HG03457 (cell line): ENCODE measurements around the gene CILP2.

Experiments used
- ATAC-seq: cut with Tn5 transposase; IDR thresholded peaks from one replicate; pipeline ENCODE4 v1.9.1; 2021; ENCODE audit warnings: moderate number of reproducible peaks; ENCODE audit not compliant: unreplicated experiment

Gene CILP2

DNA sequence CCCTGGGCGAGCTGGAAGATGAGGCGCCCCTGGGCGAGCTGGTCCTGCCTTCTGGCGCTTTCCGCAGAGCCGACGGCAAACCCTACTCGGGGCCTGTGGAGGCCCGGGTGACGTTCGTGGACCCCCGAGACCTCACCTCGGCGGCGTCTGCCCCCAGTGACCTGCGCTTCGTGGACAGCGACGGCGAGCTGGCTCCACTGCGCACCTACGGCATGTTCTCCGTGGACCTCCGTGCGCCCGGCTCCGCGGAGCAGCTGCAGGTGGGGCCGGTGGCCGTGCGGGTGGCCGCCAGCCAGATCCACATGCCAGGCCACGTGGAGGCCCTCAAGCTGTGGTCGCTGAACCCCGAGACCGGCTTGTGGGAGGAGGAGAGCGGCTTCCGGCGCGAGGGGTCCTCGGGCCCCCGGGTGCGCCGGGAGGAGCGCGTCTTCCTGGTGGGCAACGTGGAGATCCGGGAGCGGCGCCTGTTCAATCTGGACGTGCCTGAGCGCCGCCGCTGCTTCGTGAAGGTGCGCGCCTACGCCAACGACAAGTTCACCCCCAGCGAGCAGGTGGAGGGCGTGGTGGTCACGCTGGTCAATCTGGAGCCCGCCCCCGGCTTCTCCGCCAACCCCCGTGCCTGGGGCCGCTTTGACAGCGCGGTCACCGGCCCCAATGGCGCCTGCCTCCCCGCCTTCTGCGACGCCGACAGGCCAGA lies 6.3 kb downstream of the CILP2 start:
- ATAC-seq: no peak

DNA sequence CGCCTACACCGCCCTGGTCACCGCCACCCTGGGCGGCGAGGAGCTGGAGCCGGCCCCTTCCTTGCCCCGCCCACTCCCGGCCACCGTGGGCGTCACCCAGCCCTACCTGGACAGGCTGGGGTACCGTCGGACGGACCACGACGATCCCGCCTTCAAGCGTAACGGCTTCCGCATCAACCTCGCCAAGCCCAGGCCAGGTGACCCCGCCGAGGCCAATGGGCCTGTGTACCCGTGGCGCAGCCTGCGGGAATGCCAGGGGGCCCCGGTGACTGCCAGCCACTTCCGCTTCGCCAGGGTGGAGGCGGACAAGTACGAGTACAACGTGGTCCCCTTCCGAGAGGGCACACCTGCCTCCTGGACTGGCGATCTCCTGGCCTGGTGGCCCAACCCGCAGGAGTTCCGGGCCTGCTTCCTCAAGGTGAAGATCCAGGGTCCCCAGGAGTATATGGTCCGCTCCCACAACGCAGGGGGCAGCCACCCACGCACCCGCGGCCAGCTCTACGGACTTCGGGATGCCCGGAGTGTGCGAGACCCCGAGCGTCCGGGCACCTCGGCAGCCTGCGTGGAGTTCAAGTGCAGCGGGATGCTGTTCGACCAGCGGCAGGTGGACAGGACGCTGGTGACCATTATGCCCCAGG lies 7.0 kb downstream of the CILP2 start:
- ATAC-seq: no peak

DNA sequence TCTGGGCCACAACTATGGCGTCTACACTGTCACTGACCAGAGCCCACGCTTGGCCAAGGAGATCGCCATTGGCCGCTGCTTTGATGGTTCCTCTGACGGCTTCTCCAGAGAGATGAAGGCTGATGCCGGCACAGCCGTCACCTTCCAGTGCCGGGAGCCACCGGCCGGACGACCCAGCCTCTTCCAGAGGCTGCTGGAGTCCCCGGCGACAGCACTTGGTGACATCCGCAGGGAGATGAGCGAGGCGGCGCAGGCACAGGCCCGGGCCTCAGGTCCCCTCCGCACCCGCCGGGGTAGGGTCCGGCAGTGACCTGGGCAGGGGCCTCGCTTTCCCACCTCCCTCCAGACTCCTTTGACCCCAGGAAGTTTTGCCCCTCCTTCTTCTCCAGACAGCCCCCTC lies 7.6 kb downstream of the CILP2 start:
- ATAC-seq: no peak

DNA sequence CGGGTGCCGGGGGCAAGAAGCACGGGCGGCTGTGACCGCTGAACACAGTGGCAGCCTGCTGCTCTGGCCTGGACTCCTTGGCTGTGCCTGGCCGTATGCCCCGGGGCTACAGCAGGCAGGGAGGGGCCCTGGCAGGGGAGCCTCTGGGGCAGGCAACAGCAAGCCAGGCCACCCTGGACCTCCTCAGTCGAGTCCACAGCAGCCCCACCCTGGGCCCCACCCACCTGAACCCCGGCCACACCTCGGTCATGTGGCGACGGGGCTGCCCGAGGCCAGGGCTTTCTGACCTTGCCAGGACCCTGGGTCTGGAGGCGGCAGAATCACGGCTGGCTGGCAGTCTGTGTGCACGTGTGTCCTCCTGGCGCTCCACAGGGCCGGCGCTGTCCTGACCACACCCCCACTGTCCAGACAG lies 8.7 kb downstream of the CILP2 start:
- ATAC-seq: no peak

DNA sequence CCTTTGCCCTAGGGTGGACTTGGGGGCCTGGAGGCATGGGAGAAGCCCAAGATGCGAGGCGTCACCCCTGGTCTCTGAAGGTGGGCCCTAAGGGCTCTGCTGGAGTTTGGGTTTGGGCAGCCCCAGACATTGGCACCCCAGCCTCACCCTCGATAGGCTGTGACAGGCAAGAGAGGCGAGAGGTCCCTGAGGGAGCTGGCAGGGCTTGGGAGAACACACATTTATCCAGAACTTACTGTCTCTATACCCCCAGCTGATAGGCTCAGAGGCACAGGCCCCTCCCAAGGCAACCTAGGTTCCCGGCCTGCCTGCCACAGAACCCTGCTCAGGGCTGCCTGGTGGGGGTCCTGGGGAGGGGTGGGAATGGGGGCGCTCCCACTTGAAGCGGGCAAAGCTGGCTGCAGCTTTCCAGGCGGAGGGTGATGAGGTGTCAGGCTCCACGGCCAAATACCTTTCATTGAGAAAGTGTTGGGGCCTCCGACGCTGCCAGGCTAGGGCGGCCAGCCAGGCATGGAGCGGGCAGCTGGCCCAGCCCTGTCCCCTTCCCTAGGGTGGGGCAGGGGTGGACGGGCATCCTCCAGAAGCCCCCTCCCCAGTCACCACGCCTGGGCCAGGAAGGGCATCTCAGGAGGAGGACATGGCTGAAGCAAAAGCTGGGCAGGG lies 9.7 kb downstream of the CILP2 start:
- ATAC-seq: no peak

DNA sequence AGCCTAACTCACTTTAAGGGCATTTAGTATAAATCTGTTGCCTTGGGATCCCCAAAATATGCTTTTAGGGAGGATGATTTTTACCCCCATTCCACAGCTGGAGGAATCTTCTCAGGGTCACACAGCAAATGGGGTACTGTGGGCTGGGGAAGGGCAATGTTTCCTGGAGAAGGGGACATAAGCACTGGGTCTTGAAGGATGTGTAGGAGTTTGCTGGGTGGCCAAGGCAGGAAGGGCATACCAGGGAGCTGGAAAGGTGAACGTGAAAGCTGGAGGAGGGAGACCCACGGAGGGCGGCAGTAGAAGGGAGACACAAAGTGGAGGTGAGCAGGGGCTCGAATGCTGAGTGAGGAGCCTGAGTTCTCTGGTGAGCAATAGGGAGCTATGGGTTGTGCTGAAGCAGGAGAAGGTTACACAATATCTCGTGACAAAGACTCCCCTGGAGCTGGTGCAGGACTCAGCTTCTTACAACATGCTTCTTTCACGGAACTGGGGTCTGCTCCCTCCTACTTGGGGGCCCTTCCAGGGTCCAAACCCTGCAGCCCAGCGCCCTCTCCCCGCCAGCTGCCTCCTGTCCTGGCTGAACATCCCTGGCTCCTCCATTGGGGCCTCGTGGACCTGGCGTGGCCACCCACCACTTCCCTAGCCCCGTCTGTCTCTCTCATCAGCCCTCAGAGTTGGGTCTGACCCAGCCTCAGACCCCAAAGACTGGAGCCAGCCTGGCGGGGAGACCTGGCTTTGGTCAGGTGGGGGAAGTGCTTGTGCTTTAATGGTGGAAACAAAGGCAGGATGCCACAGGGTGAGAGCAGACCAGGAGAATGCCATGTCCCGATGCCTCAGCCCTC lies 11.1 kb downstream of the CILP2 start:
- no peak for ATAC-seq

DNA sequence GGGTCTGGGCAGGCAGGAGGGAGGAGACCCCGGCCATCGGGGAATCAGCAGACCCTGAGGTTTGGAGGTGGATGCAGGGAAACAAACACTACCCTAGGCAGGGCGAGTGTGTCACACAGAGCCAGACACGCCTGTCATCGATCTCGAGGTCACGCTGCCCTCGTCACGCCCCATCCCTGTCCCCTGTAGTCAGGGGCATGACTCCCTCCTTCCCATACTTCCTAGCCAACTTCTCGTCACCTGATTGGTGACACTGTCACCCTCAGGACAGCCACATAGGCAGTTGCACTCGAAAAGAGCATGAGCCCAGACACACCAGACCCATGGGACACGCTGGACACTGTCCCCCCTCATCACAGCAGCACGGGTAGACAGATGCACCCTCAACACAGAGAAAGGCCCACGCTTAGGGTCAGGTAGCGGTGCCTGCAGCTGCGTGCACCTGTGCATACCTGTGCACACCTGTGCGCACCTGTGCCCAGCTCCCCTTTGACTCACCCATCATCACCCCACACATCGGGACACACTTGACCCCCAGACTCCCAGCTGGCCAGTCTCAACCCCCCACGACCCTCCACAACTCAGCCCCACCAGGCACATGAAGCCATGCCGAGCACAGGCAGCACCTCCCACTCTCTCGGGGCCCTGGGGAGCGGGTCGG lies 11.9 kb downstream of the CILP2 start:
- no peak for ATAC-seq

DNA sequence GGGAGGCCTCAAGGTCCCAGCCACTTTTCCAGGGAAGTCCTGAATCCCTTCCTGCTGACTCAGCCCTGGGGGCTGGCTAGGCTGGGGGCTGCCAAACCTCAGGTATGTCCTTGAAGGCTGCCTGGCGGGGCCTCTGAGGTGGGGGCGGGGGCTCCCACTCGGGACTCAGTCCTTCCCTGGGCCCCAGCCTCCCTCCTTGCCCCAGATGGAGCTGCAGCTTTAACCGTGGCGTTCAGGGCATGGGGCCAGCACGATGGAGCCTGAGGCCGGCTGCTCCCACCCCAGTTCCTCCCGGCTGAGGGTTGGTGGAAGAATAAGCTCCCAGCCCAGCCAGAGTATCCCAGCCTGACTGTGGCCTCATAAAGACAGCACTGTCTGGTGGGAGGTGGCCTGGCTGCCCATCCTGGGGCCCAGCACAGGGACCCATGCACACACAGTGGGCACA lies 12.4 kb downstream of the CILP2 start:
- ATAC-seq: no peak

DNA sequence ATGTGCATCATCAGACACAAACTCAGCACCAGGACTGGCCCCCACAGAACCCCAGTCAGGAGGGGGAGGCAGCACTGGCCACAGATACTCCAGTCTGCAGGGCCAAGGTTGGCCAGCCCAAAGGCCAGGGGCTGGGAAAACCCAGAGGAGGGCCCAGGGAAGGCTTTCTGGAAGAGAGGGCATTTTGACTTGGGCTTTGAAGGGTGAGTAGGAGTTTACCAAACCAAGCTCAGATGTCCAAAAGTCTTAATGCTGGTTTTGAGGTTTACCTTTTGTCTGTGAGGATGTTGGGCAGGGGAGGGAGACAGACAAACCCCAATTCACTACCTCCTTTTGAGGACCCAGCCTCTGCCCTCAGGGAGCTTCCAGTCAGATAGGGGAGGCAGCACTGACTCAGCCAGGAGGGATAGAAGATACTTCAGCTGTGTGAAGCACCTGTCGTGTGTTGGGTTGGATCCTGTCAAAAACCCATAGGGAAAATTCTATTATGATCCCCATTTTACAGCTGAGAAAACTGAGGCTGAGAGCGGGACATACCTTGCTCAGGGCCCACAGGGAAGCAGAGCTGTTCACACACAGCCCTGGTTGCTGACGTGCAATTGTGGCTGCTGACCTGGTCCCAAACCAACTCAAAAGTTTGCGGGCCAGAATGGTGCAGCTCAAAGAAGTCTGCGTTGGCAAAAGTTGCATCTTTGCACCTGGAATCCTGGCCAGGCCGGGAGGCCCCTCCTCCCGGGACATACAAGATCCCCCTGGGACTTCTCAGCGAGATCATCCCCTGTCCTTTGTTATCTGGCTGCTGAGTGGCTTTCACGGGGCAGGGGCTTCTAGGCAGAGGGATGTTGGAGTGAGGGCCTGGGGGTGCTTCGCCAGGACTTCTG lies 13.1 kb downstream of the CILP2 start:
- ATAC-seq: no peak

DNA sequence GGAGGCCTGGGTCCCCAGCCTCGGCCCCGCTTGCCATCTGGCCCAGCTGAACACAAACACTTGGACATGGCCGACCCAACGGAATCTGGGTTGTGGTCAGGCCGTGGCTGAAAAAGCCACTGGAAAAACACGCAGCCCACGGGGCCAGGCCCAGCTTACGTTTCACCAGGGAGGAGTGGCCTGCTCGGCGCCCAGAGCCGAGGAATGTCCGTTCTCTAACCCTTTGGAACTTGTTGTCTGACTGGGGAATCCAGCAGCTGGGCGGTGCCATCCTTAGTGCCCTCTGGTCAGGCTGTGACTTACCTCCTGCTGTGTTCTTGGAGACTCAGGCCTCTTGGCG lies 13.8 kb downstream of the CILP2 start:
- no peak for ATAC-seq

DNA sequence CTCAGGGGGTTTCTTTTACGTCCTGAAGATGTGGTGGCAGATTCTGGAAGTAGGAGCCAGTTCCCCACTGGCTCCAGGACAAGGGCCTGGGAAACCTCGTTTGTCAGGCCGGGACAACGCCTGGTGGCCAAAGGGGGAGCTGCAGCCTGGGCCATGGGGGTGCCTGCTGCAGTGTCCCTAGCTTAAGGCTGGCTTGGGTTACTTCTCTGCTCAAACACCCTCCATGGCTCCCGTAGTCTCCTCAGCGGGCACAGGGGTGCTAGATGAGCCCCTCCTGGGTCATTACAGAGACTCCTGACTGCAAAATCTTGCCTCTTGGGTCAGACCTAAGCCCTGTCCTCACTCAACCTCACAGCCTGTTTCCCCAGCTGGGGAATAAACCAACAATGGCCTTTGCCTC lies 14.7 kb downstream of the CILP2 start:
- ATAC-seq: no peak

DNA sequence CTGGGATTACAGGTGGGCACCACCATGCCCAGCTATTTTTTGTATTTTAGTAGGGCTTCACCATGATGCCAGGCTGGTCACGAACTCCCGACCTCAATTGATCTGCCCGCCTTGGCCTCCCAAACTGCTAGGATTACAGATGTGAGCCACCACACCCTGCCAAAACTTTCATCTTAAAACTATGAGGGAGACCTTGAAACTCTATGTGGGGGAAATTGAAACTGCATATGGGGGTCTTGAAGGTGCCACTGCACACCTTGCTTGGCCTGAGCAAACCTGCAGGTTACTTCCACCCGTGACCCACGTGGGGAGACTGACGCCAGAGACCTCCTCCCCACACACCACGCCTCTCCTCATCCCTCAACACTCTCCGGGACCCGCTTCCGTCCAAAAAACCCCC lies 15.6 kb downstream of the CILP2 start:
- no peak for ATAC-seq

DNA sequence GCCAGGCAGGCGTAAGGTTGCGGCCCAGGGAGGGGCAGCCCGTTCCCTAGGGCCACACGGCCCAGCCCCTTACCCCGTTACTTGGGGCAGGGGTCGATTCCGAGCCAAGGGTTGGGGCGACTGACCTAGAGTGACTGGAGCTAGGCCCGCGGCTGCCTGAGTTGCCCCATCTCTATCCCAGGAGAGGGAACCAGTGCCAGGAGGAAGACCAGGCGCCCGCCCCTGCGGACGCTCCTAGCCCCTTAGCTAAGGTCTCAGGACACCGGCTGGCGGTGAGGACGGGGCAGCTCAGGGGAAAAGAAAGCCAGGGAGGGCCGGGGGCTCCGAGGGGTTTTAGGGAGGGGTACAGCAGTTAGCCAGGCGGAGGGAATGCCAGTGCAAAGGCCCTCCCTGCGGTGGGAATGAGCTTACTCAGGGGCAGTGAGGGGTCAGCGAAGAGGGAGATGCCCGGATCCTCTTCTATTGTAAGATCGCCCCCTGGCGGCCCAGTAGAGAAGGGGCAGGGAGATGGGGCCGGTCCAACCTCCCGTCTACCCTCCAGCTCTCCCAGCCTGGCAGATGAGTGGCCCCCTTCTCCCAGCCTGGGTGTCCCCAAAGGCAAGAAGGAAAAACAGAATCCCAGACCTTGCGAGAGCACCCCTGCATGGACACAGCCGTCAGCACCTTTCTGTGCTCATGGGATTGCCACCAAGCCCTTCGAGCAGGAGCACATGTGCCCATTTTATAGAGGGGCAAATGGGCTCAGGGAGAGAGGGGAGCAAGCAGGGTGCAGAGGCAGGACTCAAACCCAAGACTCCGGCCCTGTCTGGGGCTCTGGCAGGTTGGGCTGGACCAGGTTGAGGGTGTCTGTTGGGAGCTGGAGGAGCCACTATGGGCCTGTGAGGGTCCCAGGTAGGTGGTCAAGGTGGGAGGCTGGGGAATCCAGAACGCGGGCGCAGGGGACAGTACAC lies 16.3 kb downstream of the CILP2 start:
- no peak for ATAC-seq

DNA sequence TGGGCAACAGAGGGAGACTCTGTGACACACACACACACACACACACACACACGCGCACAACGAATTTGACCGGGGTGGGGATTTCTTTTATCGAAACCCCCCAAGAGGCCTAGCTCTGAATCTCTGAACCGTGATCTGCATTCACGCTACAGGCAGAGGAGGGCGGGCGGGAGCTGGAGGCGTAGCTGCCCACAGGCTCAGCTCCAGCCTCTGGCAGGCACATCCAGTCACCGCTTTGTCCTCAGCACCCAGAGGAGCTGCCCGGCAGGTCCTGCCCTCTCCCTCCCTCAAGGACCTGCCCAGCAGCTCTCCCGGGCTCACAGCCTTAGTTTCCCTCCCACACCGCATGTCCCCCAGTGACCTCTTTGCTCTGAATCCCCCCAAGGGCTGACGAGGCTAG lies 20.0 kb downstream of the CILP2 start:
- ATAC-seq: no peak

DNA sequence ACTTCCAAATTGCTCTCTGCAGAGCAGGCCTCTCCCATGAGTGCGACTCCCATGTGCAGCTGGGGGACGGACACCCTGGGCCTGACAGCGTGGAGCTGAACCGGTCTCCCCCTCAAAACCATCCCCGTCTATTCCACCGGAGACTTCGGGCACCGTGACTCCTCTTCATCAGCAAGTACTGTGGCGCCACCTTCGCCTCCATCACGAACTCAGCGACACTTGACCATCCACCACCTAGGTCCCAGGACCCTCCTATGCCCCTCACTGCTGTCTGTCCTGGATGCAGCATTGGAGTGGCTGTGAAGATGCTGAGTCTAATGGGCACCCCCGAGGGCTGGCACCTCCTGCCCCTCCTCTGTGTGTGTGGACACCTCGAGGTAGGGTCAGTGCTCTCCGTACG lies 20.6 kb downstream of the CILP2 start:
- ATAC-seq: no peak

DNA sequence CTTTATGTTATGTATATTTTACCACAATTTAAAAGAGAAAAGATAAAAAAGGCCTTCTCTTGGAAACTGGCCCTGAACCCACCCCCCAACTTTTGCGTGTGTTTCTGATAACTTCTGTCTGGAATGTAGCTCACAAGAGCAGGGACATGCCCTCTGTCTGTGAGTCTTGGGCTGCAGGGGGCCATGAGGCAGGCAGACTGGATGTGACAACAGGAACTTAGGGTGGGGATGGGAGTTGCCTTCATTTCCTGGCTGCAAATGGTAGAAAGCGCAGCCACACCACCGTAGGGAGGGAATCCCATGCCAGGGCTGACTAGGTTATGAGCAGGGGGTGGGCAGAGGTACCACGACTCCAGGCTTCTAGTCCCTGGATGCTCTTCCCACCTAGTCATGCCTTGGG lies 21.9 kb downstream of the CILP2 start:
- no peak for ATAC-seq

DNA sequence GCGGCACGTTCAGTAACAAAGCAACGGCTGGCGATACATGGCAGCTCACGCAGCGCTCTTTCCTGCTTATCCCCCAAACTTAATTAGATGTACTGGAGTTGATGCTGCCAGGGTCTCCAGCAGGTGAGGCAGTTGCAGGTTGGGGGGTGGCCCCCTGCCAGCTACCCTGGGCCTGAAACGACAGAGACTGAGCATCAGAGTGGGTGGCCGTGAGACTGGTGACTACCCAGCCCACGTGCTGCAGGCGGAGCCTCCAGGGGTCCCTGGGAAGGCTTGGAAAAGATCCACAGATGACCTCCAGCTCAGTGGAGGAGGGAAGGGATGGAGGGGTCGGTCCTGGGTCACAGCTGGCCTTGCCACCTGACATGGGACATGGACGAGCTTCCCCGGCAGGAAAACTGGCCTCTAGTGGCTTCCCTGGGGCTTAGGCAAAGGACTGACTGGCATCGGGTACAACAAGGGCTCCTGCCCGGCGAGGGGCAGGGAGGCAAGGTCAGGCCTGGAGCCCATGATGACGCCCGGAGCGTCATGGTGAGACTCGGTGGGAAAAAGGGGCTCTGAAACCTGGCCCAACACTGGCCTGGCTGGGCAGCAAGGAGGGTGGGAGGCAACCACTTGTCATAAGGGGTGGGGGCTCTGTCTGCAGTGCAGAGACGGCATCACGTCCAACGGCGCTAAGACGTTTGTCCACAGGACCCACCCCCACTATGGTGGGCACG lies 24.0 kb downstream of the CILP2 start:
- ATAC-seq: no peak

DNA sequence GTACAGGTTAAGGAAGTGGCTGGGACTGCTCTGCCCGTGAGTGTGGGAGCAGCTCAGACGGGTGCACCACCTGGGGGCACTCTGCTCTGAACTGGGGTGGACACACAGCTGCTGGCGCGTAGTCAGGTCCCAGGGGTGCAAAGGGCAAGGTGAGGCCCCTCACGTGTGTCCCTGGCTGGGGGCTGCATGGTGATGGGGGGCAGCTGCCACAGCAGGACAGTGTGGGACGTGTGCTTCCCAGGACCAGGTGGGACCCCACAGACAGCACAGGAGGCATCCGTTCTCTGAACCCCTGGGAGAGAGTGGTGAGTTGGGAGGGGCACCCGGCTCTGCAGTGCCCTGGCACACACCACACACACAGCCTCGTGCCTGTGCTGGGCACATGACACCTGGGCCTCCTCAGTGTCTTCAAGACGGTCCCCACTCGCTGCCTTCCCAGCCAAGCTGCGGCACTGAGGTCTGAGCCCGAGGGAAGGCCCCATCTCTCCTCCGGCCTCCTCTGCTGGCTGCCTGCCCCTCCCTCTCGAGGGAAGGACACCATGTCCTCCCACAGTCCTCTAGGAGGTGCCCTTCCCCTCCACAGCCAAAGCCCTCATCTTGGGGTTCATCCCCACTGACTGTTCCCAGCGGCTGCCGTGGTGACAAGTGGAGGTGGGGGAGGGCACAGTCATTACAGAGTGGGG lies 24.7 kb downstream of the CILP2 start:
- no peak for ATAC-seq
